Upper lobe of right lung (tissue), 1 donor: ENCODE results near the gene NT5DC3. TPM values are rescaled to one million over a fixed set of nuclear protein-coding genes. Genes with fewer than 3 reads are reported as not detected.

Source experiments
- ATAC-seq: fragments of 200-7000 bp; cut with Tn5 transposase; one replicate; pipeline ENCODE4 v1.9.1; 2020; ENCODE audit warnings: mild to moderate bottlenecking, moderate library complexity
- DNase-seq: peaks from one replicate; pipeline ENCODE4 v3.0.0-alpha.2; 2020
- H3K27ac ChIP-seq: fragments of 200-600 bp; one replicate; pipeline ENCODE4 v1.8.0; 2022
- H3K27me3 ChIP-seq: fragments of 200-600 bp; one replicate; pipeline ENCODE4 v1.8.0; 2022; ENCODE audit warnings: mild to moderate bottlenecking
- H3K36me3 ChIP-seq: fragments of 200-600 bp; one replicate; pipeline ENCODE4 v1.8.0; 2022
- H3K4me1 ChIP-seq: fragments of 200-600 bp; one replicate; pipeline ENCODE4 v1.8.0; 2022
- H3K4me3 ChIP-seq: fragments of 200-600 bp; one replicate; pipeline ENCODE4 v1.8.0; 2022; ENCODE audit warnings: mild to moderate bottlenecking
- H3K9me3 ChIP-seq: fragments of 200-600 bp; one replicate; pipeline ENCODE4 v1.8.0; 2022
- CTCF ChIP-seq: fragments of 200-600 bp; IDR thresholded peaks from one replicate; pipeline ENCODE4 v1.8.0; 2022; ENCODE audit warnings: antibody characterized with exemption
- intact Hi-C: fragments of 100-400 bp; cut with DNase I; formaldehyde crosslinking; loops from one replicate; pipeline ENCODE4 v1.11.0; 2022
- total RNA-seq: library from RNA; stranded (reverse); fragmentation: NEBNext Ultra II Directional; extraction: Animal tissue kit (Norgen Biotek cat#: 25700); gene quantifications from one replicate; pipeline ENCODE4 v1.2.1, GENCODE V29; 2021
- donor health status: DM: no; HTN: yes; CAD: no; lungs with severe emphysema.

The NT5DC3 gene
- total RNA-seq, 1 donor from 2014 or later: 6.5 TPM

- Histone ChIP-seq H3K4me1 (no peaks in the 10 kb centered on the region), H3K27ac (no peak overlapping the region), H3K36me3 (peaks cover 7% of the 10 kb centered on the region), H3K27me3 (no peaks in the 10 kb centered on the region), H3K9me3 (no peaks in the 10 kb centered on the region), H3K4me3 (no peak overlapping the region)
- intact Hi-C loops: no loop called here
- DNase-seq: no peak
- no peak for TF ChIP-seq CTCF
- ATAC-seq: no peak
These were observed 66.0 kb downstream of the NT5DC3 start for GRCh38 chr12:103774977-103775560.

- no peaks in the 10 kb centered on the region for H3K9me3 ChIP-seq
- H3K27ac ChIP-seq: no peak overlapping the region
- peaks cover 7% of the 10 kb centered on the region for H3K36me3 ChIP-seq
- DNase-seq: no peak
- no peak overlapping the region for H3K4me3 ChIP-seq
- intact Hi-C loops: no loop called here
- TF ChIP-seq CTCF: no peak
- no peaks in the 10 kb centered on the region for H3K4me1 ChIP-seq
- no peak for ATAC-seq
- H3K27me3 ChIP-seq: no peaks in the 10 kb centered on the region
These were observed 67.7 kb downstream of the NT5DC3 start for GRCh38 chr12:103773109-103773910.

- intact Hi-C loops: no loop called here
- ATAC-seq (no peak), DNase-seq (no peak)
- H3K36me3 ChIP-seq: peaks cover 4% of the 10 kb centered on the region
- no peak overlapping the region for H3K27ac ChIP-seq
- H3K4me3 ChIP-seq: no peak overlapping the region
- H3K27me3 ChIP-seq: no peaks in the 10 kb centered on the region
- no peak for TF ChIP-seq CTCF
- H3K4me1 ChIP-seq: no peaks in the 10 kb centered on the region
- no peaks in the 10 kb centered on the region for H3K9me3 ChIP-seq
These were observed 68.5 kb downstream of the NT5DC3 start for GRCh38 chr12:103772367-103773108.

- TF ChIP-seq CTCF: peak; percentile 48
- intact Hi-C loops: no loop called here
- no peaks in the 10 kb centered on the region for H3K36me3 ChIP-seq
- no peaks in the 10 kb centered on the region for H3K4me1 ChIP-seq
- H3K4me3 ChIP-seq: no peak overlapping the region
- no peak overlapping the region for H3K27ac ChIP-seq
- H3K27me3 ChIP-seq: no peaks in the 10 kb centered on the region
- peak; percentile 86 for ATAC-seq
- no peaks in the 10 kb centered on the region for H3K9me3 ChIP-seq
- no peak for DNase-seq
These were observed 69.6 kb downstream of the NT5DC3 start for GRCh38 chr12:103771466-103771865.

- intact Hi-C loops: no loop called here
- no peaks in the 10 kb centered on the region for H3K27me3 ChIP-seq
- no peak overlapping the region for H3K27ac ChIP-seq
- no peaks in the 10 kb centered on the region for H3K4me1 ChIP-seq
- no peak for DNase-seq
- H3K4me3 ChIP-seq: no peak overlapping the region
- no peaks in the 10 kb centered on the region for H3K36me3 ChIP-seq
- no peaks in the 10 kb centered on the region for H3K9me3 ChIP-seq
- no peak for ATAC-seq
- TF ChIP-seq CTCF: no peak
These were observed 71.6 kb downstream of the NT5DC3 start for GRCh38 chr12:103769240-103769945.
